ELF-1 (cell line): ENCODE measurements around the gene PFDN2.

ENCODE experiments used
- DNase-seq: peaks from one replicate; pipeline ENCODE4 v3.0.0-alpha.2; 2016; ENCODE audit warnings: low read depth, low spot score

Gene PFDN2

DNA sequence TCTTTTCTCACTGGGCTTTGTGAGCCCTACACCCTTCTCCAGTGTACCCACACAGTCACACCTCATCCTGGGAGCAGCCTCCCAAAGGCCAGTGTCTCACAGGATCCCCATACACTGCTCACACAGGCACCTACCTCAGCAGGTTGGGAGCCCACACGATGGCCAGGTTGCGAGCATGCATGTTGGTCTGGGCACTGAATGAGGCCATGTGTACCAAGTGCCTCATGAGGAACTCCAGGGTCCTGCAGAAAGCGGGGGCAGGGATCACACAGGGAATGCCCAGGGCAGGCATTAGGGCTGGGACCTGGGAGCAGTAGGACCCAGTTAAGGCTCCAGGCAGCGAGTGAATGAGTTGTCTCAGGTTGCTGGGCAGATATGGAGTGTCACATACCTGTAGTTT lies 63.6 kb downstream of the PFDN2 start:
- DNase-seq: no peak

DNA sequence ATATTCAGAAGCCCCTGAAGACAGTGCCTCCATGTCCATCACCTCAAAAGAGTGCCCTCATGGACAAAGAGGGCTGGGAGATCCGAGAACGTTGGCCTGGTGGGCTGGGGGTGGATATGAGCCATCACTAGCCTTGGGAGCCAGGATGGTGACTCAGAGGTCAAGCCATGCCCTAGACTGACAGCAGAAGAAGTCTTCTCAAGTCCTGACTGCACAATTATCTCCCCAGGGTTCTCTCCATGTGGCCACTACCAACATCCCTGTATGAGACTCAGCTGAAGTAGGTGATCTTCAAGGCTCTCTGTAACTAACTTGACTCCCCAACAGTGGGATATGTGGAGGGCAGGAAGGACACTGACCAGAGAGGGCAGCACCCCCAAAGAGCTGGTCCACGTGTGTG lies 64.9 kb downstream of the PFDN2 start:
- DNase-seq: no peak

GRCh38 chr1:161051219-161051618 lies 66.6 kb downstream of the PFDN2 start:
- DNase-seq: no peak
